Suprapubic skin (tissue), 4 donors: Measurements from ENCODE around the gene C17orf75.
A peak's percentile ranks its signal among the peaks of the same experiment; 100 is the strongest.

Source experiments
- CTCF ChIP-seq, 2 donors: fragments of 200-600 bp in 1 of 2; fragments of 450-650 bp in 1 of 2; sonication (generic) in 1 of 2; IDR thresholded peaks; one replicate each; pipeline ENCODE4 v1.5.1; 2016 to 2019; ENCODE audit warnings: antibody characterized with exemption in 2 of 2, mild to moderate bottlenecking in 1 of 2, moderate library complexity in 1 of 2
- POLR2A ChIP-seq, 2 donors: fragments of 450-650 bp; IDR thresholded peaks; one replicate each; pipeline ENCODE4 v1.6.1; 2017; ENCODE audit warnings: antibody characterized with exemption in 2 of 2, mild to moderate bottlenecking in 2 of 2, moderate library complexity in 2 of 2
- POLR2AphosphoS5 ChIP-seq, 3 donors: sonication (generic); formaldehyde crosslinking; IDR thresholded peaks; one replicate each; pipeline ENCODE4 v1.6.1; 2017; ENCODE audit warnings: antibody characterized with exemption in 3 of 3

- peak; percentile 80 to 88 for TF ChIP-seq POLR2A (IDR thresholded peaks at IDR 0.05)
- TF ChIP-seq CTCF (IDR thresholded peaks at IDR 0.05), result no peak
- TF ChIP-seq POLR2AphosphoS5 (IDR thresholded peaks at IDR 0.05), result peak; percentile 90 to 95 (median 94)
Observed at GRCh38 chr17:32349854-32350665, 8.1 kb upstream of the C17orf75 start, which contains the start of gene ZNF207.
